Measurements from ENCODE around the gene PLEKHJ1. TPM values are rescaled to one million over a fixed set of nuclear protein-coding genes. Genes with fewer than 3 reads are reported as not detected.

PLEKHJ1 gene
- total and polyA plus RNA-seq, 2 of the 13 experiments (the other 11 are each of a cell fraction or from before 2014, with no cell fraction given) = 70.5 to 130 TPM

GRCh38 chr19:2266183-2266993, 30.3 kb upstream of the PLEKHJ1 start (continued):
- no peak for TF ChIP-seq ZNF142 (CRISPR knock-in tag; IDR thresholded peaks at IDR 0.05)
- peak; percentile 16; the same call in 1 of the 2 replicates for TF ChIP-seq FOSL2 (CRISPR knock-in tag; IDR thresholded peaks at IDR 0.05)
- 0 out of 2 replicates have a peak, but pooled peaks have one; percentile 40 for TF ChIP-seq ERF (CRISPR knock-in tag; IDR thresholded peaks at IDR 0.05)
- no peak for TF ChIP-seq SPEN (CRISPR knock-in tag; IDR thresholded peaks at IDR 0.05; ENCODE audit: low read depth)
- TF ChIP-seq ZNF768 (CRISPR knock-in tag; IDR thresholded peaks at IDR 0.05) = peak; percentile 59; the same call in 1 of the 2 replicates
- TF ChIP-seq ZNF589 (CRISPR knock-in tag; conservative IDR thresholded peaks at IDR 0.05) = no peak
- peak; percentile 58; the same call in 1 of the 2 replicates for TF ChIP-seq ZNF225 (CRISPR knock-in tag; IDR thresholded peaks at IDR 0.05)
- 0 out of 2 replicates have a peak, but pooled peaks have one; percentile 16 for TF ChIP-seq DRAP1 (CRISPR knock-in tag; IDR thresholded peaks at IDR 0.05)
- TF ChIP-seq SOX6 (IDR thresholded peaks at IDR 0.05) = no peak
- TF ChIP-seq SOX6 (CRISPR knock-in tag; IDR thresholded peaks at IDR 0.05) = peak; percentile 14; the same call in 1 of the 2 replicates
- no peak for TF ChIP-seq SKIL (CRISPR knock-in tag; IDR thresholded peaks at IDR 0.05; ENCODE audit: borderline replicate concordance)
- TF ChIP-seq EP300 (IDR thresholded peaks at IDR 0.05; ENCODE audit: low read depth in 2 of 2, low read length in 2 of 2) = peak in 1 of 2 experiments; percentile 19; a peak in 1 of 4 replicates
- TF ChIP-seq EP300 (CRISPR knock-in tag; IDR thresholded peaks at IDR 0.05; ENCODE audit: borderline replicate concordance) = no peak; the same call in 1 of the 2 replicates
- 0 out of 2 replicates have a peak, but pooled peaks have one; percentile 50 for TF ChIP-seq SNAPC4 (CRISPR knock-in tag; IDR thresholded peaks at IDR 0.05)
